Measurements from ENCODE around the gene ZNF239. TPM values are rescaled to one million over a fixed set of nuclear protein-coding genes. Genes with fewer than 3 reads are reported as not detected.
"Not testable (repeated sequence)": the region's sequence is repeated elsewhere in the genome, so short reads cannot be mapped to it uniquely, and the experiment has no call there.

Gene ZNF239
- total RNA-seq, 1 donor from 2014 or later = 2.1 TPM

DNA sequence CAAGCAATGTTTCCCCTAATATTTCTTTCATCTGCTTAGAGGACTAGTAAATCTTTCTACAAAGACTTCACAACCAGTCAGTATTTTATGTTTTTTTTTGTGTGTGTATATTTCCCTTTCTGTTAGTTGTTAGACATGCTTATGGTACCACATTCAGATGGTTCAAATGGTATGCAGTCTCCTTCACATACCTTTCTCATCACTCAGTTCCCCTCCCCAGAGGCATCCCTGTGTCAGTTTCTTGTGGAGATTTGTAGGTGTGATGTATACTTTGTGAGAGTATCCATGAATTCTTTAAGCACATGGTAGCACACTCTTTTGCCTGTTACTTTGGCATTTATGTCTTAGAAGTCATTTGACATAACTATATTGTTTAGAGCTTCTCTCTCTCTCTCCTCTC is 36.2 kb upstream of the ZNF239 start:
- Histone ChIP-seq H3K4me3 (no peak overlapping the region), H3K27me3 (ENCODE audit: low read depth) (no peaks in the 10 kb centered on the region), H3K4me1 (no peaks in the 10 kb centered on the region), H3K9me3 (peaks cover 4% of the 10 kb centered on the region), H3K27ac (no peak overlapping the region), H3K36me3 (peaks cover 12% of the 10 kb centered on the region)
- TF ChIP-seq, protein P1, sequence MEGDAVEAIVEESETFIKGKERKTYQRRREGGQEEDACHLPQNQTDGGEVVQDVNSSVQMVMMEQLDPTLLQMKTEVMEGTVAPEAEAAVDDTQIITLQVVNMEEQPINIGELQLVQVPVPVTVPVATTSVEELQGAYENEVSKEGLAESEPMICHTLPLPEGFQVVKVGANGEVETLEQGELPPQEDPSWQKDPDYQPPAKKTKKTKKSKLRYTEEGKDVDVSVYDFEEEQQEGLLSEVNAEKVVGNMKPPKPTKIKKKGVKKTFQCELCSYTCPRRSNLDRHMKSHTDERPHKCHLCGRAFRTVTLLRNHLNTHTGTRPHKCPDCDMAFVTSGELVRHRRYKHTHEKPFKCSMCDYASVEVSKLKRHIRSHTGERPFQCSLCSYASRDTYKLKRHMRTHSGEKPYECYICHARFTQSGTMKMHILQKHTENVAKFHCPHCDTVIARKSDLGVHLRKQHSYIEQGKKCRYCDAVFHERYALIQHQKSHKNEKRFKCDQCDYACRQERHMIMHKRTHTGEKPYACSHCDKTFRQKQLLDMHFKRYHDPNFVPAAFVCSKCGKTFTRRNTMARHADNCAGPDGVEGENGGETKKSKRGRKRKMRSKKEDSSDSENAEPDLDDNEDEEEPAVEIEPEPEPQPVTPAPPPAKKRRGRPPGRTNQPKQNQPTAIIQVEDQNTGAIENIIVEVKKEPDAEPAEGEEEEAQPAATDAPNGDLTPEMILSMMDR (IDR thresholded peaks at IDR 0.05) = no peak
- intact Hi-C loops (cut with DNase I) = no loop called here
- ATAC-seq (no peak), DNase-seq (no peak)

DNA sequence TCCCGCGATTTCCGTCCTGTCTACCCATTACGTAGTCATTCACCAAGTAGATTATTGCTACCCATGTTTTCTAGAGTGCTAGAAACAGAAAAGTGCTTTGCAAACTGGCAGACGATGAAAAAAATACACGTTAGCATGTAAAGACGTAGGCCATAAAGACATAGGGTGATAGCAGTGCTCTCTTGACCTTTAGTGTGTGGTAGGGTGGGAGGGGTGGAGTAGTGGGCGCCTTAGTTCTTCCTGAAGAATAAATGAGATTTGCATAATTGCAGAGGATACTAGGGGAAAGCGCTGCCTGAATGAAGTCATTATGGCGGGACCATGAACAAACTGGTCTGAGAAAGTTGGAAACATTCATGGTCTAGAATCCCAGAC is 32.8 kb upstream of the ZNF239 start:
- no peaks in the 10 kb centered on the region for H3K27me3 ChIP-seq (ENCODE audit: low read depth)
- H3K4me3 ChIP-seq = peak overlapping the region; percentile 82
- TF ChIP-seq, protein P1 (IDR thresholded peaks at IDR 0.05) = no peak
- H3K4me1 ChIP-seq = no peaks in the 10 kb centered on the region
- no peaks in the 10 kb centered on the region for H3K9me3 ChIP-seq
- peaks cover 6% of the 10 kb centered on the region for H3K36me3 ChIP-seq
- H3K27ac ChIP-seq = no peak overlapping the region
- DNase-seq = no peak
- no peak for ATAC-seq
- intact Hi-C loops (cut with DNase I) = no loop called here

DNA sequence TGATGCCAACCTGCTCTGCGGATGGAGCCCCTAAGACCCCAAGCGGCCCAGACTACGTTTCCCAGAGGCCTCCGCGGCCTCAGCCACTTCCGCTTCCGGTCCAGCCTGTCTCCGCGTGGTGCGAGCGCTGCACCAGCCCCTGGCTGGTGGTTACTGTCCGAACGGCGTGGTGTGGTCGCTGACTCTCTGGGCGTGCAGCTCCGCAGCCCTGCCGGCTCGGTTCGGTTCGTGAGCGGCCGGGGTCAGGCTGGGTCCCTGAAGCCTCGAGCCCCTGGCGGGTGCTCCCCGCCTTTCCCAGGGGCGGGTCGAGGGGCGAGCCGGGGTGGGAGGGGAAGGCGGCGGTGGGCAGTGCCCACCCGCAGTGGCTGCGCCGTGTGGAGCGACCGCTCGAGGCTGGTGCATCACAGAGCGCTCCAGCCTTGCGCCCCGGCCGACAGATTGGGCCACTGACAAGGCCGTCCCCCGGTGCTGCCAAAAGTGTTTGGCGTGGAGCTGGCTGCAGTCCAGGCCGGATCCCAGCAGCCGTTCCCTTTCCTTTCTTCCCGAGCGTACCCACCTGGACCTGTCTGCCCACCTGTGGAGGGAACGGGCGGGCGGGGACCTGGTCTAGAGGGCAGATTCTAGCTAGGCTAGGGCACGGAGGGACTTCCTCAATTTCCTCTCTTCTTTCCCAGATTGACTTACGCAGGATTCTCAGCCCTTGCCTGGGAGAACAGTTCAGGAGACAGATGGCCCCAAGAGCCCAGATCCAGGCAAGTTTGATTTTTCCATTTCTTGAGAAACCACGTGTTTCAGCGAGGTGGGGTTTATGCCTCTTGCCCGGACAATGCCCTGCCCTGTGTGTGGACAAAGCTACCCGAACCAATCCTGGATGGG is 32.1 kb upstream of the ZNF239 start, which contains the start of gene ZNF485:
TSS of gene ZNF485 (plus strand) at position 116 of the 876 bp plus-strand sequence. CDS start at position 729, 613 bp downstream.
- intact Hi-C loops (cut with DNase I) = no loop called here
- Histone ChIP-seq H3K4me1 (no peaks in the 10 kb centered on the region), H3K27ac (peak within 1 kb of the TSS; percentile 78), H3K4me3 (peak within 1 kb of the TSS; percentile 82), H3K9me3 (no peaks in the 10 kb centered on the region), H3K27me3 (ENCODE audit: low read depth) (no peaks in the 10 kb centered on the region), H3K36me3 (peaks cover 6% of the 10 kb centered on the region)
- TF ChIP-seq, protein P1 (IDR thresholded peaks at IDR 0.05) = no peak
- DNase-seq (peak; percentile 84), ATAC-seq (peak; percentile 95 to 99)

DNA sequence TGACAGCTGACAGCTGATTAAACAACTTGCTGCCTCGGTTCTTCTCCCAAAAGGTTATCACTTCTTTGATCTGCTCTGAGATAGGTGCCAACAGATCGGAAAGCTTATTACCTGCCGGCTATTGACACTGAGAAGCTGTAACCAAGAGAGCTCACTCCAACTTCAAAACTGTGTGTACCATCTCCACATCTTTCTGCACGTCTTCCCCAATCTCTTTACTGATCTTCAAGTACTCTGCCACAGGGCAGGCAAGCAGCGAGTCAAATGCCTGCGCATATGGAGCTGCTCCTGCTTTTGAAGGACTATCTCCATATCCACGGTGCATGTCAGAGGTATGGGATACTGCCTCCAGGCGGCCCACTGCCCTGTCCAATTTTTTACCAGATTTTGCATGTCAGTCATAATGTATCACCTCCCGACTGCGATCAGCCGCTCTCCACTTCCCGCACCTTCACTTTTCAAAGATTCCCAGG is 31.5 kb upstream of the ZNF239 start:
- DNase-seq (no peak), ATAC-seq (peak; percentile 7 to 13)
- peaks cover 6% of the 10 kb centered on the region for H3K36me3 ChIP-seq
- intact Hi-C loops (cut with DNase I) = no loop called here
- H3K27ac ChIP-seq = peak overlapping the region; percentile 78
- H3K4me3 ChIP-seq = peak overlapping the region; percentile 82
- H3K4me1 ChIP-seq = no peaks in the 10 kb centered on the region
- H3K9me3 ChIP-seq = no peaks in the 10 kb centered on the region
- TF ChIP-seq, protein P1 (IDR thresholded peaks at IDR 0.05) = no peak
- H3K27me3 ChIP-seq (ENCODE audit: low read depth) = no peaks in the 10 kb centered on the region

DNA sequence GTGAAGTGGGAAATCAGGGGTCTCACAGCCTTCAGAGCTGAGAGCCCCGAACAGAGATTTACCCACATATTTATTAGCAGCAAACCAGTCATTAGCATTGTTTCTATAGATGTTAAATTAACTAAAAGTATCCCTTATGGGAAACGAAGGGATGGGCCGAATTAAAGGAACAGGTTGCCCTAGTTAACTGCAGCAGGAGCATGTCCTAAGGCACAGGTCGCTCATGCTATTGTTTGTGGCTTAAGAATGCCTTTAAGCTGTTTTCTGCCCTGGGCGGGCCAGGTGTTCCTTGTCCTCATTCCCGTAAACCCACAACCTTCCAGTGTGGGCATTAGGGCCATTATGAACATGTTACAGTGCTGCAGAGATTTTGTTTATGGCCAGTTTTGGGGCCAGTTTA is 27.2 kb upstream of the ZNF239 start:
- DNase-seq; H3K9me3 ChIP-seq; H3K27me3 ChIP-seq (ENCODE audit: low read depth); H3K4me3 ChIP-seq; ATAC-seq; H3K4me1 ChIP-seq; intact Hi-C loops (cut with DNase I); H3K36me3 ChIP-seq; H3K27ac ChIP-seq: not testable (repeated sequence)

DNA sequence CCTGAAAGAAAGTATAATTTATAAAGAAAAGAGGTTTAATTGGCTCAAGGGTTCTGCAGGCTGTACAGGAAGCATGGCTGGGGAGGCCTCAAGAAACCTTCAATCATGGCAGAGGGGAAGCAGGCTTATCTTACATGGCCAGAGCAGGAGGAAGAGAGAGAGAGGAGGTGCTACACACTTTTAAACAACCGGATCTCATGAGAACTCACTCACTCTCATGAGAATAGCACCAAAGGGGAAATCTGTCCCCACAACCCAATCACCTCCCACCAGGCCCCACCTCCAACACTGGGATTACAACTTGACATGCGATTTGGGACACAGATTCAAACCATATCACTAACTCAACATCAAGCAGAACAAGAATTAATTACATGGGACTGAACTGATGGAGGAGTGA is 24.9 kb upstream of the ZNF239 start:
- no peaks in the 10 kb centered on the region for H3K9me3 ChIP-seq
- DNase-seq (no peak), ATAC-seq (no peak)
- TF ChIP-seq, protein P1 (IDR thresholded peaks at IDR 0.05) = no peak
- no peak overlapping the region for H3K27ac ChIP-seq
- no peaks in the 10 kb centered on the region for H3K27me3 ChIP-seq (ENCODE audit: low read depth)
- H3K36me3 ChIP-seq = no peaks in the 10 kb centered on the region
- intact Hi-C loops (cut with DNase I) = no loop called here
- H3K4me3 ChIP-seq = no peak overlapping the region
- H3K4me1 ChIP-seq = peaks cover 20% of the 10 kb centered on the region

Data from lower lobe of right lung (tissue), 2 donors.